Inflammatory macrophage treated with lipopolysaccharide for 1 hour (primary cell): ENCODE measurements around the gene TTI1.
"Not testable (repeated sequence)": the region's sequence is repeated elsewhere in the genome, so short reads cannot be mapped to it uniquely, and the experiment has no call there.

ENCODE experiments used
- DNase-seq, 2 donors: peaks; one replicate each; pipeline ENCODE4 v3.0.0-alpha.2; 2020 to 2022

The TTI1 gene

GRCh38 chr20:37986873-37987601, 46.2 kb downstream of the TTI1 start:
- DNase-seq: no peak

DNA sequence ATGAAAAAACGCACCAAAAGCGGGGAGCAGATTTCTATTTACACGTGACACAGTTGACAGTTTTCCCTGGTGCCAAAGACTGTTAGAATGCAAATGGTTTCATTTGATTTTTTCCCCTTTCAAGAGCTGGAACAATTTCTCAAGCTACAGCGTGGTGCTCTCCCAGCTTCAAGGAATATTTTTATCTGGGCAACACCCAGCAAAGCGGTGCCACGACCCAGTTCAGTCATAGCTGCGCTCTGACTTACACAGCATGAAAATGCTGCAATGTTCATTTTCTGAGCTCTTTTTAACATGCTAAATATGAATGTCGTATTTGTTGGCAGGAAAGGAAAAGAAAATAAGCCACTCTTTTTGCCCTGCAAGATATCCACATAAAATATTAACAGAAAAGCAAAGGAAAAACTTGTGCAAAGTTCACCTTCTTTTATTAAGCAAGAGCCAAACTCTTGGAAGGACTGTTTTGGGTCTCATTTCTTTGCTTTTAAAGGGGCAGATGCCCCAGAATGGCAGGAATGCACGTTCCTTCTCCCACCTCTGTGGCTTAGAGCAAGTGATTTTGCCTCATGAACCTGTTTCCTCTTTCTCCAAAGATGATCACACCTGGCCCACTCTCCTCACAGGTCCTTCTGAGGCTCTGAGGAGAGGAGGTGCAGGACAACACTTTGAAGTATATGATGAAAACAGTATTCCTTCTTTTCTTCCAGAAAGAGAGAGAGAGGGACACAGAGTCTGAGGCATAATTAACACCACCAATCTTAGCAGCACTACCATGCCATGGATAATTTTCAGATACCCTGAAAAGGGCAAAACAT, 47.0 kb downstream of the TTI1 start:
- no peak for DNase-seq

DNA sequence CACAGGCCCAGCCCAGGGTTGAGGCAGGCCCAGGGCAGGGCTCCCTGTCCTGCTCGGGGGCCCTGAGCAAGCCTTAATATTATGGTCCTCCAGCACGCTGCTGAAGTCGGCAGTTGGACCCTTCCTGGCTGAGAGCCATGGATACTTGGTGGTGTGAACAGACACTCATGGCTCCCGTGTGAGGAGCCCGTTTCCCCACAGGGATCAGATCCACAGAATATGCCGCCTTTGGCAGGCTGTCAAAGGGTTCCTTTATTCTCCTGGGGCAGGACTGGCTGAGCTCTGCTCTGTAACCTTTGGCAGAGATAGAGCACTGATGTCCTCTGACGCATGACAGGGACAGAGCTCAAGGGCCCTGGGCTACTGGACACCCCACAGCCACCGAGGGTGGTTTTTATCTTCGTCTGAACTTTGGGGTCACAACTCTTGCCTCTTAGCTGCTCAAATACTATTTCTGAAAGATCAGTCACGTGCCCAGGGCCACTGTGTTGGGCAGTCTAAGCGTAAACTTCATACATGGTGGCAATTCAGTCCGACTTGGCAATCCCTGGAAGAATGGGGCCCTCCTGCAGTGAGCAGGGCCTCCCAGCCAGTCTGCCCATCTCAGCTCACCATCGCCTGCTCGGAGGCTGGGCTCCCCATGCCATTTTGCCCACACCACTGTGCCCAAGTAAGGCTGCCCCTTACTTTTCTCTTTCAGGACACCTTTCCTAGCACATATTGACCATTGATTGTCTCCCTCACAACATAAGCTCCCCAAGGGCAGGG, 49.1 kb downstream of the TTI1 start:
- DNase-seq: no peak

GRCh38 chr20:37983286-37983685, 50.0 kb downstream of the TTI1 start:
- no peak for DNase-seq

- DNase-seq: no peak
Measured at GRCh38 chr20:37981568-37981967, 51.7 kb downstream of the TTI1 start.

DNA sequence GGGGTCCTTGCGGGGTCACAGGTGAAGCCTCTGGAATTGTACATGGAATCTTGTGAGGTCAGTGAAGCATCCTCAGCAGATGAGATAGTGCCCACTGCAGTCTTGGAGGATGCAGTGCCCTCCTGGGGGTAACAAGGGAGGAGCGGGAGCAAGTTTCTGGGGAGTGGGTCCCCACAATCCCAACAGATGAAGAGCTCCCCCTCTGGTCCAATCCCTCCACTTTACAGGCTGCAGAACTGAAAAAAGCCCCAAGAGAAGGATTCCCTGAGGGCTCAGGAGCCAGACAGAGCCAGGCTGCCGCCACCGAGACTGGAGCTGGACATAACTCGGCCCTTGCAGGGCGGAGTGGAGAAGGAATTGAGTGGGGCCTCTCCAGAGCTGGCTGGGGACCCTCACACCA, 52.4 kb downstream of the TTI1 start:
- DNase-seq: no peak

DNA sequence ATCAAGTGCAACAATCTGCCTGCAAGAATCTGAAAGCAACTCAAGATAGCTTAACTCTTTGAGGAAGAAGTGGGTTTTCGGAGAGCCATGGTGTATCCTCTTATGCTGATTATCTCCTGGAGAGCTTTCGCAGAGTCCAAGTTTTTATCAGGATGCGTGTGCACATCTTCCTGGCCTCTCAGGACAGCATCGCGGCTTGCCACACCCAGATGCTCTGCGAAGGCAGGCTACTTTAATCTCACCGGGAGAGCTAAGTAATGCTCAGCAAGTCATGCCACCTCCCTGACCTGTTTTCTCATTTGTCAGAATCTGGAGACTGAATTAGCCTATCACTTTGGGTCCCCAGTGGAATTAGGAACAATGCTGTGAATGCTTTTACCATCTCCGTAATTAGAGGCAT, 52.9 kb downstream of the TTI1 start:
- no peak for DNase-seq

- no peak for DNase-seq
Measured at GRCh38 chr20:37979021-37979985, 54.0 kb downstream of the TTI1 start.

DNA sequence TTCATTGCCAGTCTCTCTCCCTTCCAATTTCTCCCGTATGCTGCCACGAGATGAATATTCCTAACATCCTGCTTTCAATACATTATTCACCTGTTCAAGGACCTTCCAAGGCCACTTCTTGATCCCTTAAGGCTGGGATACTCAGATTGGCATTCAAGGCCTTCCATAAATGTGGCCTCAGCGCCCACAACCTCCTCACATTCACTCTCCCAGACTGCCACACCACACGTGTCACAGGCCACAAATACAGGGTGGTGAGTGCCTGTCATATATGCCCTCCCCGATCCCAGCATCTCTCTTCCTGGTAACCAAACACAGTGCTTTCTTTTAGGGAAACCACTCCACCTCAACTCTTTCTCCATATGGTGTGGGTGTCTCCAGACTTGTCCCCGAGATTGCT, 55.5 kb downstream of the TTI1 start:
- no peak for DNase-seq

DNA sequence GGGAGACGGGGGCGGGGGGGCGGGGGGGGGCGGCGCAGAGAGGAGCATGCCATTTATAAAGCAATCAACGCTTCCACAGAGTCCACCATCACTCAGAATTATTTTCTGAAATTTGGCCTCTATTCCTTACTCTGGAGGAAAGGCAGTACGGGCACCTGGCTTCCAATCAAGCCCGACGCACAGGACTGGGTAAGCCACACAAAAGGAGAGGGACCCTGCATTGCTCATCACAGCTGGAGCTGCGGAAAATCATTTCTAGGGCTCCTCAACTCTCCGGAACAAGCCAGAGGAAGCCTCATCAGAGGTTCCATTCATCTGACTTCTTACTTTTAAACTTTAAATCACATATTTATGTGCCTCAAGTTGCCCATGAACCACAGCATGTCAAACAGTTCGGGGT, 55.9 kb downstream of the TTI1 start:
- DNase-seq: no peak

DNA sequence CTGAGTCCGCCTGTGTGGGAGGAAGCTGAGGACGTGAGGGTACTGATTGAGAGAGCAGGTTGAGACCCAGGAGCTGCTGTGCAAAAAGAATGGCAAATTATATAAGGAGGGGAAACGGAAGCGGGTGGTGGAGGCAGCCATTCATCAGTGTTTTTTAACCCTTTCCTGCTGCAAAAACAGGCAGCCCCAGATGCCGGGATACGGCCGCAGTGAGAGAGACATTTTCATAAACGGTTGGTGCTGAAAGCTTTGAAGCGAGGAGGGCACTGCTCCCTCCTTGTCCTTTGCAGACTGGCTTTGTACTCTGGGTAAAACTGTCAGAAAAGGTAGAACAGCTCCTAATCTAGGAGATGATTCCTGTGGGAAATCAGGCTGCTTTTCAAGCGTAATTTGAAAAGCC, 56.4 kb downstream of the TTI1 start:
- DNase-seq: no peak

- DNase-seq: no peak
Measured at GRCh38 chr20:37973059-37973910, 60.0 kb downstream of the TTI1 start.

DNA sequence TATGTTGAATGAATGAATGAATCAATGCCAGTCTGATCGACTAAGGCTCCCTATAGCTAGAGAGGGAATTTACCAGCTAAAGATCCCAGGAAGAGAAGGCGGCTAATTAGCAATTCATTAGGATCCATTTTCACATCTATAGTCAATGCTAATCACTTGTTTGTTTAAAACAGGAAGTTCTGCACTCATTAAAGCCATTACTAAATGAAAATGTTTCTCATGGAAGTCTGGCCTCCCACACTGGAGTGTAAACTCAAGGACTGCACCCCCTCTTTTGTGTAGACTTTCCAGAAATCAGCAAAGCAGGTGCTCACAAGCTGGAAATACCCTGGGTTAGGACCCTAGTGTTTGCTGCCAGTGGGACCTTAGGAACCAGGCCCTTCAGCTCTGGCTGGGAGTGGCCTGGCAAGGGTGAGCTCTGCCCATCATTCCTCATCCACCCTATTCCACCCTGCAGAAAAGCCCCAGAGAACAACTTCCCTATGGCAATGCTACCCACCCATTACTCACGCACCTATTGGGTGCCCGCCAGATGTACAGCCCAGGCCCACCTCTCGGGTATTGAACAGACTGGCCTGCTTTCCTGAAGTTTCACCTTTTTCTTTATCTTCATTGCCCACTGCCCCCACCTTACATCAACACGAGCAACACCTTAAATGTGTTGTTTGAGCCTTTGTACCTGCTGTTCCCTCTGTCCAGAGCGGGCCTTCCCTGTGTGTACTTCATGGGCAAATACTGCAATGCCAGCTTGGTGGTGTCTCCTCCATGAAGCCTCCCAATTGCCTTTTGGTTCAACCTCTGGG, 60.8 kb downstream of the TTI1 start:
- DNase-seq: no peak

GRCh38 chr20:37971561-37972127, 61.6 kb downstream of the TTI1 start:
- no peak for DNase-seq

DNA sequence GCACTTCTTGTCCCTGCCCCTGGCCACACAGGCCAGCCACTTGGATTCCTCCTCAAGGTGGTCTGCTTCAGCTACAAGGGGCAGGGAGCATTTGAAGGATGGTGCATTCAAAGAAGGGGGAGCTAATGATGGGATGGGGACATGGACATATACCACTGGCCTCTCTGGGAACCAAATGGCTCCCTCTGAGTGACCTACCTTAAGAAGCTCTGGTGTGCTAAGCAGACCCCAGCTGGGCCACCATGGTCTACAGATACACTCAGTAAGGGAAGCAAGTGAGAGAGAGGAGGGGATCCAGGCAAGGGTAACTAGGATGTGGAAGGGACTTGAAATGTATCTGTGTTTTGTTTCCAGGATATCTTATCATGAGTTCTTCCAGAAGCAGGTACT, 62.4 kb downstream of the TTI1 start:
- no peak for DNase-seq

DNA sequence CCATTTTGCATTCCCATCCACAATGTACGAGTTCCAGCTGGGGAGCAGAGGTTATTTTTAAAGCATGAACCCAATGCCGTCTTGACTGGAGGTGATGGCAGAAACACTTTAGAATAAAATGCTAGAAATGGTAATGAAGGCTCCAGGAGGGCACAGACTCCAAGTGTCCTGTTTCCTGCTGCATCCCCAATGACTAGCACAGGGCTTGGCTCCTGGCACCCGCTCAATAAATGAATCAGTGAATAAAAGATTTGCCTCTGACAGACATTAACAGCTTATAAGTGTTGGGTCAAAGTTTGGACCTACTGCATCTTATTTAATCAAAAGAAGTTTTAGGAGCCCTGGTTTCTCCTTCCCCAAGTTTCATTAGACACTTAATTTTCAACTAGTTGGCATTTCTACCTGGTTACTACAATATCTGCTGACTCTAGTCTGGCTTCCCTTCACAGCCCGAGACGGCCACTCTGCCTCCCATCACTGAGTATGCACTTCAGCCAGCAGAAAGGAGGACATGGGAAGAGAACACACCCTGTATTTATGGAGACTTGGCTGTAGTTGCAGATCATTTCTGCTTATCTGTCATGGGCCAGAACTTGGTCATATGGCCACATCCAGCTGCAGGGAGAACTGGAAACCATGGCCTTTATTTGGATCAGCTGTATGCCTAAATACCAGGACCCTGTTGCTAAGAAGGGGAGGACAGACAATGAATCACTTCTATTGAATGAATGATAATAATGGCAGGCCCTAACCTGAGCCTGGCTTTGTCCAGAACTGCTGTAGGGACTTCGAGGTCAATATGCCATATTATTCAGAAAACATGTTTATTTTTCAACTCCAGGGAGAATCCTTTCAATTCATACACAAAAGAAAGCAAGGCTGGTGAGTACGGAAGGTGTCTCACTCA, 63.1 kb downstream of the TTI1 start:
- no peak for DNase-seq

- DNase-seq: no peak
Measured at GRCh38 chr20:37968841-37969401, 64.3 kb downstream of the TTI1 start.

DNA sequence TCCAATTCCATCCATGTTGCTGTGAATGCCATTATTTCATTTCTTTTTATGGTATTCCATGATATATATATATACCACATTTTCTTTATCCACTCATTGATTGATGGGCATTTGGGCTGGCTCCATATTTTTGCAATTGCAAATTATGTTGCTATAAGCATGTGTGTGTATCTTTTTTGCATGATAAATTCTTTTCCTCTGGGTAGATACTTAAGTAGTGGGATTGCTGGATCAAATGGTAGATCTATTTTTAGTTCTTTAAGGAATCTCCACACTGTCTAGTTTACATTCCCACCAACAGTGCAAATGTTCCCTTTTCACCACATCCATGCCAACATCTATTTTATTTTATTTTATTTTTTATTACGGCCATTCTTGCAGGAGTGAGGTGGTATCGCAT, 69.8 kb downstream of the TTI1 start:
- DNase-seq: not testable (repeated sequence)

- no peak for DNase-seq
Measured at GRCh38 chr20:37961066-37961465, 72.2 kb downstream of the TTI1 start.
